ENCODE measurements around the gene DNER. TPM values are rescaled to one million over a fixed set of nuclear protein-coding genes. Genes with fewer than 3 reads are reported as not detected.
A peak's percentile ranks its signal among the peaks of the same experiment; 100 is the strongest.

DNER gene
- total RNA-seq, 4 donors from 2014 or later = 1.9 to 24.7 (median 4.9) TPM

GRCh38 chr2:229475778-229476177 is 238.6 kb downstream of the DNER start:
- Histone ChIP-seq H3K9me3 (no peaks in the 10 kb centered on the region), H3K4me1 (no peaks in the 10 kb centered on the region), H3K4me3 (no peak overlapping the region), H3K27me3 (no peaks in the 10 kb centered on the region), H3K27ac (no peak overlapping the region), H3K36me3 (no peaks in the 10 kb centered on the region)
- intact Hi-C loops (cut with DNase I; ENCODE audit: low total_unique reads) = loop anchor here (10.0 kb wide), 1 partner anchor 629 kb away; no protein-coding TSS in a partner anchor
- DNase-seq = no peak
- no peak for TF ChIP-seq POLR2A (IDR thresholded peaks at IDR 0.05)

GRCh38 chr2:229474125-229474524 is 240.2 kb downstream of the DNER start:
- Histone ChIP-seq H3K27me3 (no peaks in the 10 kb centered on the region), H3K27ac (no peak overlapping the region), H3K36me3 (no peaks in the 10 kb centered on the region), H3K9me3 (no peaks in the 10 kb centered on the region), H3K4me3 (no peak overlapping the region), H3K4me1 (no peaks in the 10 kb centered on the region)
- intact Hi-C loops (cut with DNase I; ENCODE audit: low total_unique reads) = loop anchor here (10.0 kb wide), 1 partner anchor 631 kb away; no protein-coding TSS in a partner anchor
- DNase-seq = no peak
- TF ChIP-seq CTCF (IDR thresholded peaks at IDR 0.05) = no peak
- TF ChIP-seq POLR2A (IDR thresholded peaks at IDR 0.05) = no peak

- intact Hi-C loops (cut with DNase I; ENCODE audit: low total_unique reads) = loop anchor here (10.0 kb wide), 1 partner anchor 634 kb away; no protein-coding TSS in a partner anchor
- Histone ChIP-seq H3K36me3 (no peaks in the 10 kb centered on the region), H3K9me3 (no peaks in the 10 kb centered on the region), H3K4me3 (no peak overlapping the region), H3K27ac (no peak overlapping the region), H3K27me3 (no peaks in the 10 kb centered on the region), H3K4me1 (no peaks in the 10 kb centered on the region)
- TF ChIP-seq POLR2A (IDR thresholded peaks at IDR 0.05) (no peak), CTCF (IDR thresholded peaks at IDR 0.05) (no peak)
- no peak for DNase-seq
Measured at GRCh38 chr2:229470781-229471180, 243.6 kb downstream of the DNER start.

GRCh38 chr2:229467783-229468182 is 246.6 kb downstream of the DNER start:
- Histone ChIP-seq H3K27me3 (no peaks in the 10 kb centered on the region), H3K36me3 (no peaks in the 10 kb centered on the region), H3K9me3 (no peaks in the 10 kb centered on the region), H3K27ac (peak overlapping the region in 1 of 2 donors; percentile 45), H3K4me3 (no peak overlapping the region), H3K4me1 (no peaks in the 10 kb centered on the region)
- intact Hi-C loops (cut with DNase I; ENCODE audit: low total_unique reads) = no loop called here
- TF ChIP-seq CTCF (IDR thresholded peaks at IDR 0.05) = no peak
- TF ChIP-seq POLR2A (IDR thresholded peaks at IDR 0.05) = no peak
- DNase-seq = no peak

- Histone ChIP-seq H3K27ac (peak overlapping the region; percentile 19 to 40), H3K4me3 (no peak overlapping the region), H3K27me3 (no peaks in the 10 kb centered on the region), H3K9me3 (no peaks in the 10 kb centered on the region), H3K4me1 (no peaks in the 10 kb centered on the region), H3K36me3 (no peaks in the 10 kb centered on the region)
- DNase-seq = no peak
- TF ChIP-seq CTCF (IDR thresholded peaks at IDR 0.05) = no peak
- no peak for TF ChIP-seq POLR2A (IDR thresholded peaks at IDR 0.05)
- intact Hi-C loops (cut with DNase I; ENCODE audit: low total_unique reads) = no loop called here
Measured at GRCh38 chr2:229463841-229464346, 250.5 kb downstream of the DNER start.

- intact Hi-C loops (cut with DNase I; ENCODE audit: low total_unique reads) = no loop called here
- H3K9me3 ChIP-seq = no peaks in the 10 kb centered on the region
- H3K4me1 ChIP-seq = no peaks in the 10 kb centered on the region
- no peak for DNase-seq
- H3K4me3 ChIP-seq = no peak overlapping the region
- H3K27ac ChIP-seq = no peak overlapping the region
- TF ChIP-seq CTCF (IDR thresholded peaks at IDR 0.05) (no peak), POLR2A (IDR thresholded peaks at IDR 0.05) (no peak)
- no peaks in the 10 kb centered on the region for H3K27me3 ChIP-seq
- no peaks in the 10 kb centered on the region for H3K36me3 ChIP-seq
Measured at GRCh38 chr2:229462112-229462511, 252.2 kb downstream of the DNER start.
